OCI-LY7 (cell line): Measurements from ENCODE around the gene PAXX.

ENCODE experiments used
- EZH2phosphoT487 ChIP-seq: fragments of 200-600 bp; sonication (generic); IDR thresholded peaks from 2 replicates; pipeline ENCODE4 v1.6.1; 2018; ENCODE audit warnings: low read depth, borderline replicate concordance, mild to moderate bottlenecking, mixed run types, antibody characterized with exemption, low read length, moderate library complexity, mixed read lengths
- TF ChIP-seq, protein P1 (sequence below): fragments of 200-600 bp; sonication (generic); conservative IDR thresholded peaks from 2 replicates; pipeline ENCODE4 v1.5.1; 2014; ENCODE audit warnings: mild to moderate bottlenecking, antibody characterized with exemption, low read length, moderate library complexity, mixed read lengths

DNA sequence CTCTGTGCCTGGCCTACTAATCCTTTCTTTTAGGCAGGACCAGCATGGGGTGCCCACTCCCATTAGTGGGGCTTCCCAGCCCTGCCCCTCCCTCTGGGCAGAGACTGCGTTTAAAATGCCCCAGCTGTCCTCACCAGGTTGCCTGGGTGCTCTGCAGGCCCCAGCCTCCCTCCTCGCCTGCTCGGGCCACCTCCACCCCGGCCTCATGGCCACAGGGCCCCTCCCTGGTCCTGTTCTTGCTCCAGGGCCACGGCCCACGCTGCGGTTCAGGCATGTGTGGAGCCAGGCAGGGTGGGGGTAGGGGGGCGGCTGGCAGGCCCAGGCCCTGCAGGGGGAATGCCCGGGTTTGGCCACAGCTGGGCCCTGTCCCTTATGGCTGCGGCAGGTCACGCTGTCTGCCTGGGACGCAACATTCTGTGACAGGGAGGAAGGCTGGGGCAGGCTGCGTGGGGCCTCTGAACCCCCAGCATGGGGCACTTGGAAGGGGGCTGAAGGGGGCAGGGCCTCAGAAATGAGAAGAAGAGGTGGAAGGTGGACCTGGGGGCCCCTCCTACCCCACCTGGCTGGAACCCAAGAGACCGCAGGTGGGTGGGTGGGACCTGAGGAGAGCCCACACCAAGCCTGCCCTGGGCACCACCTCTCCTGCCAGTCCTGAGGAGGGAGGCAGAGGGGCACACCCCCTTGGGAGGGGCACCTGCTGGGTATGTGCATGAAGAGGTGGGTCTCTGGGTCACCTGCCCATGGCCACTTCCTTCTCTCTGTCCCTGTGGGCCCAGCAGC lies 40.5 kb upstream of the PAXX start, which contains the start of gene LCN12:
- TF ChIP-seq, protein P1, sequence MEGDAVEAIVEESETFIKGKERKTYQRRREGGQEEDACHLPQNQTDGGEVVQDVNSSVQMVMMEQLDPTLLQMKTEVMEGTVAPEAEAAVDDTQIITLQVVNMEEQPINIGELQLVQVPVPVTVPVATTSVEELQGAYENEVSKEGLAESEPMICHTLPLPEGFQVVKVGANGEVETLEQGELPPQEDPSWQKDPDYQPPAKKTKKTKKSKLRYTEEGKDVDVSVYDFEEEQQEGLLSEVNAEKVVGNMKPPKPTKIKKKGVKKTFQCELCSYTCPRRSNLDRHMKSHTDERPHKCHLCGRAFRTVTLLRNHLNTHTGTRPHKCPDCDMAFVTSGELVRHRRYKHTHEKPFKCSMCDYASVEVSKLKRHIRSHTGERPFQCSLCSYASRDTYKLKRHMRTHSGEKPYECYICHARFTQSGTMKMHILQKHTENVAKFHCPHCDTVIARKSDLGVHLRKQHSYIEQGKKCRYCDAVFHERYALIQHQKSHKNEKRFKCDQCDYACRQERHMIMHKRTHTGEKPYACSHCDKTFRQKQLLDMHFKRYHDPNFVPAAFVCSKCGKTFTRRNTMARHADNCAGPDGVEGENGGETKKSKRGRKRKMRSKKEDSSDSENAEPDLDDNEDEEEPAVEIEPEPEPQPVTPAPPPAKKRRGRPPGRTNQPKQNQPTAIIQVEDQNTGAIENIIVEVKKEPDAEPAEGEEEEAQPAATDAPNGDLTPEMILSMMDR = no peak
- no peak for TF ChIP-seq EZH2phosphoT487
